ENCODE results near the gene CD69.

DNA sequence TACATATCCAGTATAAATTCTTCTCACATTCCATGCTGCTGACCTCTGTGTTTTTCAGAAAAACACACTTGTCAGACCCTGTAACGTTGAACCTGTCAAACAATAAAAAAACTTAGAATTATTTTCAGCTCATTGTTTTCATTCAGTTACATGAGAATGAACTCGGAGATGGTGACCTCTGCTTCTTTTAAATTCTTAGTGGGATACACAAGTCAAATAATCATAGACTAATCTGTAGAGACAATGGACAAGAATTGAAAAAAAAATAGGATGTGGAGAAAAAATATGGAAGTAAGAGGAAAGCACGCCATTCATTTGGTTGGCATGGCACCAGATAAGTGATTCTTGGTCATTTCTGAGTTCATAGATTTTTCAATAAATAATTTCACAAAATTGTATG is 7.2 kb downstream of the CD69 start:
- TF ChIP-seq, protein P1, sequence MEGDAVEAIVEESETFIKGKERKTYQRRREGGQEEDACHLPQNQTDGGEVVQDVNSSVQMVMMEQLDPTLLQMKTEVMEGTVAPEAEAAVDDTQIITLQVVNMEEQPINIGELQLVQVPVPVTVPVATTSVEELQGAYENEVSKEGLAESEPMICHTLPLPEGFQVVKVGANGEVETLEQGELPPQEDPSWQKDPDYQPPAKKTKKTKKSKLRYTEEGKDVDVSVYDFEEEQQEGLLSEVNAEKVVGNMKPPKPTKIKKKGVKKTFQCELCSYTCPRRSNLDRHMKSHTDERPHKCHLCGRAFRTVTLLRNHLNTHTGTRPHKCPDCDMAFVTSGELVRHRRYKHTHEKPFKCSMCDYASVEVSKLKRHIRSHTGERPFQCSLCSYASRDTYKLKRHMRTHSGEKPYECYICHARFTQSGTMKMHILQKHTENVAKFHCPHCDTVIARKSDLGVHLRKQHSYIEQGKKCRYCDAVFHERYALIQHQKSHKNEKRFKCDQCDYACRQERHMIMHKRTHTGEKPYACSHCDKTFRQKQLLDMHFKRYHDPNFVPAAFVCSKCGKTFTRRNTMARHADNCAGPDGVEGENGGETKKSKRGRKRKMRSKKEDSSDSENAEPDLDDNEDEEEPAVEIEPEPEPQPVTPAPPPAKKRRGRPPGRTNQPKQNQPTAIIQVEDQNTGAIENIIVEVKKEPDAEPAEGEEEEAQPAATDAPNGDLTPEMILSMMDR (IDR thresholded peaks at IDR 0.05; ENCODE audit: low read depth, low read length, poor library complexity, severe bottlenecking), result no peak
- TF ChIP-seq EZH2phosphoT487 (IDR thresholded peaks at IDR 0.05; ENCODE audit: borderline replicate concordance, low read length), result no peak

Measured in DOHH2 (cell line).